HepG2 (cell line): ENCODE results near the gene OSM. TPM values are rescaled to one million over a fixed set of nuclear protein-coding genes. Genes with fewer than 3 reads are reported as not detected.

Experiments used
- ATAC-seq: fragments of 200-7000 bp; cut with Tn5 transposase; 3 replicates; pipeline ENCODE4 v1.9.1; 2020; ENCODE audit warnings: mild to moderate bottlenecking, moderate library complexity
- BruUV-seq: library from RNA; stranded (reverse); fragments of 400-500 nt; replicated peaks from 2 replicates; lab custom pipeline; 2021; lab: Mats Ljungman, UMichigan
- CTCF ChIA-PET: fragments of 300-600 bp; formaldehyde crosslinking; extraction: SDS; loops from one replicate; lab custom pipeline; 2021; ENCODE audit warnings: low total read pairs, inconsistent platforms, low intra/inter-chr PET ratio; lab: Yijun Ruan, JAX
- POLR2A ChIA-PET: fragments of 350-600 bp; sonication (Branson Sonifier 250); formaldehyde crosslinking; loops from one replicate; lab custom pipeline; 2020; ENCODE audit warnings: antibody characterized with exemption, inconsistent platforms; lab: Yijun Ruan, JAX
- DNase-seq: peaks from one replicate; pipeline ENCODE4 v3.0.0-alpha.2; 2015; ENCODE audit warnings: low spot score
- FAIRE-seq: peaks from 3 replicates; lab custom pipeline; 2011; peaks lifted over from hg19 to GRCh38; lab: Jason Lieb, UNC
- H2AFZ ChIP-seq: one replicate; pipeline ENCODE4 v1.6.1; 2011; ENCODE audit warnings: low read length, inconsistent platforms
- H3K27ac ChIP-seq: fragments of 300-600 bp; 3 replicates; pipeline ENCODE4 v1.8.0; 2011; ENCODE audit warnings: mixed run types, mild to moderate bottlenecking, mixed read lengths, low read length, inconsistent platforms; ENCODE audit not compliant: insufficient read depth; ENCODE audit errors: extremely low read length
- H3K27me3 ChIP-seq, 2 experiments: fragments of 200-600 bp in 1 of 2; 2 replicates in 1 of 2; 3 replicates in 1 of 2; pipeline versions ENCODE4 v1.6.0 to v1.8.0; 2011; ENCODE audit warnings: low read length in 2 of 2, mild to moderate bottlenecking in 2 of 2, moderate library complexity in 2 of 2, inconsistent platforms in 1 of 2; ENCODE audit not compliant: insufficient read depth in 2 of 2, control insufficient read depth in 1 of 2
- H3K36me3 ChIP-seq, 2 experiments: fragments of 200-600 bp in 1 of 2; replicated peaks in 1 of 2; 2 replicates in 1 of 2; 3 replicates in 1 of 2; pipeline versions ENCODE4 v1.5.1 to v1.8.0; 2011; ENCODE audit warnings: low read length in 2 of 2, inconsistent platforms in 1 of 2; ENCODE audit not compliant: insufficient read depth in 2 of 2, control insufficient read depth in 1 of 2
- H3K4me1 ChIP-seq: 2 replicates; pipeline ENCODE4 v1.5.1; 2012; ENCODE audit warnings: low read length, inconsistent platforms; ENCODE audit not compliant: insufficient read depth
- H3K4me2 ChIP-seq: 2 replicates; pipeline ENCODE4 v1.6.0; 2011; ENCODE audit warnings: low read depth, low read length, inconsistent platforms
- H3K4me3 ChIP-seq, 3 experiments: fragments of 200-600 bp in 1 of 3; sonication (generic), shearing (Covaris generic) in 1 of 3; replicated peaks in 1 of 3; 2 replicates each; pipeline ENCODE4 v1.5.1; 2011 to 2016; ENCODE audit warnings: low read length in 3 of 3, inconsistent platforms in 2 of 3, low read depth in 2 of 3, mild to moderate bottlenecking in 2 of 3, control low read depth in 1 of 3, mixed read lengths in 1 of 3; ENCODE audit not compliant: insufficient read depth in 1 of 3
- H3K79me2 ChIP-seq: one replicate; pipeline ENCODE4 v1.6.1; 2011; ENCODE audit warnings: low read length, inconsistent platforms; ENCODE audit not compliant: insufficient read depth
- H3K9ac ChIP-seq: 2 replicates; pipeline ENCODE4 v1.6.0; 2011; ENCODE audit warnings: mild to moderate bottlenecking, low read depth, low read length, inconsistent platforms; ENCODE audit not compliant: insufficient read depth
- H3K9me3 ChIP-seq: 2 replicates; pipeline ENCODE4 v1.5.1; 2012; ENCODE audit warnings: mild to moderate bottlenecking, low read length
- H4K20me1 ChIP-seq: 2 replicates; pipeline ENCODE4 v1.6.0; 2011; ENCODE audit warnings: inconsistent platforms, mild to moderate bottlenecking, low read length, moderate library complexity; ENCODE audit not compliant: insufficient read depth
- AGO2 ChIP-seq: fragments of 200-400 bp; formaldehyde crosslinking; optimal IDR thresholded peaks from 2 replicates; pipeline ENCODE3; 2017; ENCODE audit warnings: mild to moderate bottlenecking, low read depth, low read length, moderate library complexity
- CENPT ChIP-seq: sonication (generic); formaldehyde crosslinking; IDR thresholded peaks from 2 replicates; pipeline ENCODE4 v1.8.0; 2022; ENCODE audit warnings: low read depth, mild to moderate bottlenecking, moderate library complexity, missing genetic modification reagents
- CHD2 ChIP-seq: IDR thresholded peaks from 2 replicates; pipeline ENCODE4 v1.6.1; 2011; ENCODE audit warnings: low read depth, low read length, improper control_type of control experiment
- FOXK1 ChIP-seq: sonication (generic); formaldehyde crosslinking; IDR thresholded peaks from 2 replicates; pipeline ENCODE4 v1.4.0; 2020; ENCODE audit warnings: low read depth, missing genetic modification reagents, borderline replicate concordance
- IRF1 ChIP-seq: sonication (generic); formaldehyde crosslinking; IDR thresholded peaks from 2 replicates; pipeline ENCODE4 v1.4.0; 2020; ENCODE audit warnings: low read depth, mild to moderate bottlenecking, missing genetic modification reagents
- RBFOX2 ChIP-seq: fragments of 200-400 bp; formaldehyde crosslinking; IDR thresholded peaks from 2 replicates; pipeline ENCODE4 v1.6.1; 2017; ENCODE audit warnings: low read depth, mild to moderate bottlenecking, low read length
- ZFP41 ChIP-seq: sonication (generic); formaldehyde crosslinking; IDR thresholded peaks from 2 replicates; pipeline ENCODE4 v1.4.0; 2020; ENCODE audit warnings: mild to moderate bottlenecking, missing genetic modification reagents, borderline replicate concordance
- WGBS: methylation state at CpG from one replicate; pipeline ENCODE4 v1.1.6; 2017; ENCODE audit warnings: low lambda C conversion rate; 5-methylcytosine and 5-hydroxymethylcytosine counted together
- in situ Hi-C: cut with HindIII; loops from 2 replicates; pipeline ENCODE4 v1.10.0; 2017; ENCODE audit warnings: low pct_unique_long_range_greater_than_20kb; ENCODE audit not compliant: extremely low pct_ligation_motif_present
- intact Hi-C: fragments of 100-400 bp; cut with micrococcal nuclease; formaldehyde crosslinking; loops from one replicate; pipeline ENCODE4 v1.10.0; 2022; ENCODE audit not compliant: unreplicated experiment
- polyA plus RNA-seq, 8 experiments: library from polyadenylated mRNA; depleted of rRNA in 3 of 8; stranded (reverse) in 7 of 8; unstranded in 1 of 8; fragments of >200 nt; fragmentation: Illumina TruSeq in 4 of 8; extraction: Trizol in 4 of 8; gene quantifications; 2 replicates each; pipeline versions ENCODE4 v1.2.1 to v1.2.3, GENCODE V29; 2011 to 2016; ENCODE audit warnings: low read depth in 4 of 8, missing spikeins in 1 of 8, mixed read lengths in 1 of 8; ENCODE audit not compliant: insufficient read depth in 1 of 8
- total RNA-seq, 5 experiments: library from RNA; depleted of rRNA; stranded (reverse); fragments of >200 nt; fragmentation: Illumina TruSeq; extraction: Trizol; gene quantifications; 2 replicates each; pipeline ENCODE4 v1.2.3, GENCODE V29; 2016; ENCODE audit warnings: low read depth in 1 of 5
- TF ChIP-seq, protein P1 (sequence below): sonication (generic); formaldehyde crosslinking; IDR thresholded peaks from 2 replicates; pipeline ENCODE4 v1.4.0; 2020; ENCODE audit warnings: missing genetic modification reagents

The OSM gene
- total and polyA plus RNA-seq, 2 of the 13 experiments (the other 11 are each of a cell fraction or from before 2014, with no cell fraction given) = not detected

DNA sequence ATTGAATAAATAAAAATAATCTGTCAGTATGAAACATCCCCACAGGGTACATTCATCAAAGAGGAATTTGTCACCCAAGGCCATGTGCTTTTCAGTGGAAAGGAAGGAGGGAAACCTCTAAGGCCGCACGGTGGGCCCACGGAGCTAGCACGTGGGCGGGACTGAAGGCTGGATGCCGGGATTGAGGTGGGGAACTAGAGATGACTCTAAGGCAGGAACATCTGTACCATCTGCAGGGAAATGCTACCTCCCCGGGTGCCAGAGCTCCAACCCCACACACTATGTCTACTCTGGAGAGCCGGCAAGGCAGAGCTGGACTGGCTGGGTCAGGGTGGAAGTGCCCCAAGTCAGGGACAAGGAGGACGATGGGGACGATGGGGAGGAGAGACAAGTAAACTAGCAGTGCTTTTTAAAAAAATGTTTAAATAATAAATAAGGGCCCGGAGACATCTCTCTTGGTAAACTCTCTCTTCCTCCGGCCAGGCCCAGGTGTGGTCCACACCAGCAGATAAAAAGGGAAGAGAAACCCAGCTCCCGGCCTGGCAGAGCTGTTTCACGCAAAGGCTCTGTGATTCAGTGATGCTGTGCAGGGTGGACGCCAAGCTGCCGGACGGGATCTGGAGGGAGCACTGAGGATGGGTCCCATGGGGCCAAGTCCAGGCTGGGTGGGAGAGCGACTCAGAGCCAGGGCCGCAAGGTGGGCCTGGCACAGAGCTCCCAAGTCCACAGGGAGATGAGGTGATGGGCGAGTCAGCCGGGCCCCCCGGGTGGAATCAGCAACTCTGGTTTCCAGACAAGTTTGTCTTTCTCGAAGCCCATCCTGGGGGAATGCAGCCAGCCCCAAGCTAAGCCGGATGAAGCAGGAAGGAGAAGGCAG is 25.9 kb downstream of the OSM start:
- in situ Hi-C loops (no loop called here), intact Hi-C loops (no loop called here)
- FAIRE-seq (no peak), ATAC-seq (no peak), DNase-seq (no peak)
- TF ChIP-seq RBFOX2 = 0 out of 2 replicates have a peak, but pooled peaks have one; percentile 38
- no peak for TF ChIP-seq CHD2
- TF ChIP-seq AGO2 = peak; percentile 26
- CTCF ChIA-PET = no interaction called here
- Histone ChIP-seq H3K4me2 (no peak overlapping the region), H3K4me3 (no peak overlapping the region), H3K4me1 (peaks cover 48% of the 10 kb centered on the region), H3K79me2 (no peaks in the 10 kb centered on the region), H4K20me1 (no peaks in the 10 kb centered on the region), H3K27me3 (peaks cover 0 to 22% of the 10 kb centered on the region in 2 experiments; a peak in 3 of 5 replicates), H3K27ac (no peak overlapping the region), H3K9me3 (no peaks in the 10 kb centered on the region), H2AFZ (no peak overlapping the region), H3K36me3 (no peaks in the 10 kb centered on the region), H3K9ac (no peak overlapping the region)
- WGBS = 91% methylated on average over 20 of the region's 24 CpGs
- POLR2A ChIA-PET = no interaction called here
- no TSS peak for BruUV-seq

- DNase-seq = no peak
- TF ChIP-seq, protein P1, sequence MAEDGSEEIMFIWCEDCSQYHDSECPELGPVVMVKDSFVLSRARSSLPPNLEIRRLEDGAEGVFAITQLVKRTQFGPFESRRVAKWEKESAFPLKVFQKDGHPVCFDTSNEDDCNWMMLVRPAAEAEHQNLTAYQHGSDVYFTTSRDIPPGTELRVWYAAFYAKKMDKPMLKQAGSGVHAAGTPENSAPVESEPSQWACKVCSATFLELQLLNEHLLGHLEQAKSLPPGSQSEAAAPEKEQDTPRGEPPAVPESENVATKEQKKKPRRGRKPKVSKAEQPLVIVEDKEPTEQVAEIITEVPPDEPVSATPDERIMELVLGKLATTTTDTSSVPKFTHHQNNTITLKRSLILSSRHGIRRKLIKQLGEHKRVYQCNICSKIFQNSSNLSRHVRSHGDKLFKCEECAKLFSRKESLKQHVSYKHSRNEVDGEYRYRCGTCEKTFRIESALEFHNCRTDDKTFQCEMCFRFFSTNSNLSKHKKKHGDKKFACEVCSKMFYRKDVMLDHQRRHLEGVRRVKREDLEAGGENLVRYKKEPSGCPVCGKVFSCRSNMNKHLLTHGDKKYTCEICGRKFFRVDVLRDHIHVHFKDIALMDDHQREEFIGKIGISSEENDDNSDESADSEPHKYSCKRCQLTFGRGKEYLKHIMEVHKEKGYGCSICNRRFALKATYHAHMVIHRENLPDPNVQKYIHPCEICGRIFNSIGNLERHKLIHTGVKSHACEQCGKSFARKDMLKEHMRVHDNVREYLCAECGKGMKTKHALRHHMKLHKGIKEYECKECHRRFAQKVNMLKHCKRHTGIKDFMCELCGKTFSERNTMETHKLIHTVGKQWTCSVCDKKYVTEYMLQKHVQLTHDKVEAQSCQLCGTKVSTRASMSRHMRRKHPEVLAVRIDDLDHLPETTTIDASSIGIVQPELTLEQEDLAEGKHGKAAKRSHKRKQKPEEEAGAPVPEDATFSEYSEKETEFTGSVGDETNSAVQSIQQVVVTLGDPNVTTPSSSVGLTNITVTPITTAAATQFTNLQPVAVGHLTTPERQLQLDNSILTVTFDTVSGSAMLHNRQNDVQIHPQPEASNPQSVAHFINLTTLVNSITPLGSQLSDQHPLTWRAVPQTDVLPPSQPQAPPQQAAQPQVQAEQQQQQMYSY (CRISPR knock-in tag) = no peak
- TF ChIP-seq FOXK1 (CRISPR knock-in tag) (no peak), ZFP41 (CRISPR knock-in tag) (no peak), IRF1 (CRISPR knock-in tag) (no peak), CENPT (CRISPR knock-in tag) (no peak)
These were observed 26.9 kb downstream of the OSM start for GRCh38 chr22:30239488-30240405.

More at GRCh38 chr22:30239488-30240405, 26.9 kb downstream of the OSM start:
- Histone ChIP-seq H3K9me3 (no peaks in the 10 kb centered on the region), H3K4me3 (no peak overlapping the region), H3K36me3 (no peaks in the 10 kb centered on the region), H3K4me2 (no peak overlapping the region), H3K4me1 (peaks cover 48% of the 10 kb centered on the region), H2AFZ (no peak overlapping the region), H3K9ac (no peak overlapping the region), H3K27ac (no peak overlapping the region), H4K20me1 (no peaks in the 10 kb centered on the region), H3K79me2 (no peaks in the 10 kb centered on the region), H3K27me3 (peaks cover 0 to 32% of the 10 kb centered on the region in 2 experiments; a peak in 3 of 5 replicates)
- ATAC-seq (no peak), FAIRE-seq (no peak)
- no TSS peak for BruUV-seq
- in situ Hi-C loops = no loop called here
- POLR2A ChIA-PET = no interaction called here
- CTCF ChIA-PET = no interaction called here
- intact Hi-C loops = no loop called here
- 81% methylated on average over 17 of the region's 17 CpGs for WGBS
